ENCODE results near the gene C14orf119.

The C14orf119 gene, protein sequence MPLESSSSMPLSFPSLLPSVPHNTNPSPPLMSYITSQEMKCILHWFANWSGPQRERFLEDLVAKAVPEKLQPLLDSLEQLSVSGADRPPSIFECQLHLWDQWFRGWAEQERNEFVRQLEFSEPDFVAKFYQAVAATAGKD

GRCh38 chr14:23095196-23096108 is at the start of gene C14orf119:
TSS of gene C14orf119 (plus strand) at chr14:23095505. CDS start at chr14:23097659, 2,154 bp downstream.
- no peak for DNase-seq

GRCh38 chr14:23047034-23047634 is 48.2 kb upstream of the C14orf119 start:
- DNase-seq = no peak

DNA sequence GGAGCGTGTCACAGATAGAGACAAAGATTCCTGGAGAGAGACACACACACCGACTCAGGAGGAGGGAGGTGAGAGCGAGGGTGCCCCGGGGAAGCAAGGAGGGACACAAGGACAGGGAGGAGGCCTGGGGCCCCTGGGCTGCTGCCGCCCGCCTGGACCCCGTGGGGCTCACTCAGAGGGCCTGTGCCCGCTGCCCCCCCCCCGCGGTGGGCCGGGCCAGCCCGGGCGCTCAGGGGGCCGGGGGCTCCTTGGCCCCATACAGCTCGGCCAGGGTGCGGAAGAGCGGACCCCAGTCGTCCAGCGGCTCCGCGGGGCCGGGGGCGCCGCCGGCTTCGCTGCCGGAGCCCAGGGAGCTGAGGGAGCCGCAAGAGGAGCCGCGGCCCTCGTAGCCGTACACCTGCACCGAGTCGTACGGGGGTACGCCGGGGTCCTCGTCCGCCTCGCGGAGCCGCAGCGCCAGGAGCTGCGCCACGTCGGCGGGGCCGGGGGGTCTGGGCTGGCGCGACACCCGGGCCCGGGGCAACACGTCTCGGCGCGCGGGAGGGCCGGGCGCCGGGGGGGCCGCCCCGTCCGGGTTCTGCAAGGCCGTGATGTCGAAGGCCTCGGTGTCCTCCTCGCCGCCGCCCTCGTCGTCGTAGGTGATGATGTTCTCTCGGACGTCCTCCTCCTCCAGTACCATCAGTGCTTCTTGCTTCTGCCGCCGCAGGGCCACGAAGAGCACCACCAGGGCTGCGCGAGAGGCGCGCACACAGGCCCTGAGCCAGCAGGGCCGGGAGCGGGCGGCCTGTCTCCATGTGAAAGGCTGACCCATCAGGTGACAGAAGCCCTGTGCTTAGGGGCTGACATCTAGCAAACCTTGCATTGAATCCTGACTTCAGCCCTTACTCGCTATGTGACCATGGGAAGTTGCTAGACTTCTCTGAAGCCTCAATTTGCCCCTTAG is 47.3 kb upstream of the C14orf119 start:
- DNase-seq = no peak

DNA sequence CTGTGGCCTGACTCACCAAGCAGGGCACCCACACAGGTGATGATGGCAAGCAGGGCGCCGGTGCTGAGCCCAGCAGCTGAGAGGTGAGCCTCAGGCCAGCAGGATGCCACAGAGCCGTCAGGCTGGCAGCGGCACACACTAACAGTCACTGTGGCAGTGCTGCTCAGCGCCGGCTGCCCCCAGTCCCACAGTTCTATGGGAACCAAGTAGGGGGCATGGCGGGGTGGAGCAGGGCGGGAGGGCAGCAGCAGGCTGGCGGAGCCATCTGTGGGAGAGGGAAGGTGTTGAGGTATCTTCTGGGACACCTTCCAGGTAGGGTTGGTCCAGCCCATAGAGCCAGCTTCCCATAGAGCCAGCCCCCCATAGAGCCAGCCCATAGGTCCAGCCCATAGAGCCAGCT is 46.3 kb upstream of the C14orf119 start:
- no peak for DNase-seq

- no peak for DNase-seq
These were observed 43.9 kb upstream of the C14orf119 start for GRCh38 chr14:23051141-23052057.

DNA sequence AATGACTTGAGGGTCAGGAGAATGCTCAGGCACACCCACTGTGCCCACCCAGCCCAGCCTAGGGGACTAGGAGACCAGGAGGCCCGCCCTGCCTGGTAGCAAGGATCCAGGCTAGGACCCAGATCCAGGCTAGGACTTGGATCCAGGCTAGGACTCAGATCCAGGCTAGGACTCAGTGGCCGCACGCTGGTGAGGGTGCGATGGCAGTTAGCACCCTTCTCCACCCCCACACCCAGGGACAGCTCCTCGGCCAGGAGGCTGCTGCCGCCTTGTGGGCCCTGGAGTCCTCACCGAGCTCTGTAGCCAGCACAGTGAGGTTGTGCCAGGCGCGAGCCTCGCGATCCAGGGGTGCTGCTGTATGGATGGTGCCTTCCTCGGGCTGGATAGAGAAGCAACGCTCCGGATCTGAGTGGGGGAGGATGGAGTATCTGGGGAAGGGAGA is 43.1 kb upstream of the C14orf119 start:
- DNase-seq = no peak

GRCh38 chr14:23052671-23053070 is 42.6 kb upstream of the C14orf119 start:
- DNase-seq = no peak

- no peak for DNase-seq
These were observed 41.9 kb upstream of the C14orf119 start for GRCh38 chr14:23053426-23053825.

DNA sequence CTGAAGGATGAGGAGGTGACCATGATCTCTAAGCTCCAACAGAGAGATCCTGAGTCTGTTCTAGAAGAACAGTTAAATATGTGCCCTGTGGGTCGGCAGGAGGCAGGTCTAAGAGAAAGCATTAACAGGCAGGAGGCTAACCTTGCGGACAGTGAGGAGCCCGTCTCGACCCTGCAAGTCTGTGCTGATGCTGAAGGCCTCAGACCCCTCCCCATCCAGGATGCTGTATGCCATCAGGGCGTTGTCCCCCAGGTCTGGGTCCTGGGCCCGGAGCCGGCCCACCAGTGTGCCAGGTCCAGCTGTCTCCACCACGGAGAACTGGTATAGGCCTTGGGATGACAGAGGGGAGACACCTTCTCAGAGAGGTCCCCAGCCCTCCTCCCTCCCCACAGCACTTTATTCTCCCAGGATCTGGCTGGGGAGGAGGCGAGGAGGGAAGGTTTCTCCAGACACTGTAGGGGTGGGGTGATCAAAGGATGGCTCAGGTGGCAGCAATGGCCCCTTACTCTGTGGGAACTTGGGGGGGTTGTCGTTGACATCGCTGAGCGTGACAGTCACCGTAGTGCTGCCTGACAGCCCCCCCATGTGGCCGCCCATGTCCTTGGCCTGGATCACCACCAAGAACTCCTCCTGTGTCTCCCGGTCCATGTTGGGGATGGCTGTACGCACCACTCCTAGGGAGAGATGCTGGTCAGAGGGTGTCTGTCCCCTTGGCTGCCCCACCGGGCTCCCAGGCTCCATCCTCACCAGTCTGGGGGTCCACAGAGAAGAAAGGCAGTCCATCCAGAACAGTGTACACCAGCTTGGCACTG is 41.1 kb upstream of the C14orf119 start:
- DNase-seq = no peak

GRCh38 chr14:23055147-23055550 is 40.2 kb upstream of the C14orf119 start:
- DNase-seq = no peak

- DNase-seq = no peak
These were observed 39.6 kb upstream of the C14orf119 start for GRCh38 chr14:23055621-23056144.

DNA sequence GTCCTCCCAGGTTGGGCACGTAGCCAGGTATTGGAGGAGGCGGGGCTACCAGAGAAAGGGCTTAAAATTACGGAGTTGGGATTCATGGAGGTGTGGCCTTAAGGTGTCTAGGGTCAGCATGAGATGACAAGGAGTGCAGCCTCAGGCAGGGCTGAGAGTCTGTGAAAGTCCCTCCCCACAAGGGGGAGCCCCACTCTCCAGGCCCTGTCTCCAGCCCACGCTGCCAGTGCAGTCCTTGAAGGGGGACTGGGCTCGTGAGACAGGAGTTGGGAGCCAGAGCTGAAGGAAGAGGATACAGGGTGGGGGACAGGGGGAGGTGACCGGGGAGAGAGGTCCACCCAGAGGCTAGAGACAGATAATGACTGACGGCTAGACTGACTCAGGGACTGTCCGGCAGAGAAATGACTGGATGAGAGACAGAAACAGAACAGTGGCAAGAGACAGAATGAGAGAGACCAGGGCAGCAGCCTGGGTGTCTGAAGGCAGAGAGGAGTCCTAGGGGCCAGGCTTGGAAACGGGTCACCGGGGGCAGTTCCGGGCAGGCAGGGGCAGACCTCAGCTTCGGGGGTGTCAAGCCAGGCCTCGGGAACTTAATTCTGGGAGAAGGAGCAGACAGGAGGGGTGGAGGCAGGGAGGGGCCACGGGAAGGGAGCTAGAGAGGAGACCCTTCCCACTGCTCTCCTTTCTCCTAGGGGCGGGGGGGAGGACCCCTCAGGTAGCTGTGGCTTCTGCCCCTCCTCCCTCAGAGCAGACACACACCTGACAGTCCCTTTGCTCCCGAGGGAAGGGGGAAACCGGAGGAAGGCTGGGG is 39.0 kb upstream of the C14orf119 start:
- DNase-seq = no peak

DNA sequence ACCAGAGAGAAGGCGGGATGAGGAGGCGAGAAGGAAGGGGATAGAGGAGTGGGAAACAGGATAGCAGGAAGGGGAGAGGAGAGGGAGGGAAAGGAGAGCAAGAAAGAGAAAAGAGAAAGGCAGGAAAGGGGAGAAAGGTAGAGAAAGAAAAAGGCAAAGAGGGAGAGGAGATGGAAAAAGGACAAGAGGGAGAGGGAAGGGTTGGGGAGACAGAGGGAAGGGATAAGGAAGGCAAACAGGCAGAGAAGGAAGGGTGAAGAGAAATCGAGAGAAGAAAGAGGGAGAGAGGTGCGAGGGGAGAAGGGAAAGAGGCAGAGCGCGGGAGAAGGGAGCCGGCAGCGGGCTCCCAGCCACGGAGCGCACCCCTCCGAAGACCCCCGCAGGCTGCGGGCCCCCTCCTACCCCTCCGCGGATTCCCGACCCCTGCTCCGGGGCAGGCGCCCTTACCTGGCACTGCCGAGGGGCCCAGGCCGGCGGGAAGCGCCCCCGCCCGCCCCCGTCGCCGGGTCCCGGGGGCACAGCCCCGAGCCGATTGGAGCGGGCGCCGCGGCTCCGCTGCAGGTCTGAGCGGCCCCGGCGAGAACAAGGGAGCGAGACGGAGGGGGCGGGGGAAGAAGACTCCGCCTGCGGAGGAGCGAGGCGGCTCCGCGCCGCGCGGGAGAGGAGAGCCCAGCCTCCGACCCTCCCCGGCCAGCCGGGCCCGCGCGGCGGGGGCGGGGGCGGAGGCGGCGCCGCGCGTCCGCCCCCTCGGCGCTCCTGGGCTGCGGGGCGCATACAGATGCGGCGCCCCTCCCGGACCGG is 38.1 kb upstream of the C14orf119 start, which contains the start of gene CDH24:
TSS of gene CDH24 (minus strand) at position 565 of the 801 bp plus-strand sequence. CDS start 1,787 bp downstream, outside the sequence.
- DNase-seq = no peak

DNA sequence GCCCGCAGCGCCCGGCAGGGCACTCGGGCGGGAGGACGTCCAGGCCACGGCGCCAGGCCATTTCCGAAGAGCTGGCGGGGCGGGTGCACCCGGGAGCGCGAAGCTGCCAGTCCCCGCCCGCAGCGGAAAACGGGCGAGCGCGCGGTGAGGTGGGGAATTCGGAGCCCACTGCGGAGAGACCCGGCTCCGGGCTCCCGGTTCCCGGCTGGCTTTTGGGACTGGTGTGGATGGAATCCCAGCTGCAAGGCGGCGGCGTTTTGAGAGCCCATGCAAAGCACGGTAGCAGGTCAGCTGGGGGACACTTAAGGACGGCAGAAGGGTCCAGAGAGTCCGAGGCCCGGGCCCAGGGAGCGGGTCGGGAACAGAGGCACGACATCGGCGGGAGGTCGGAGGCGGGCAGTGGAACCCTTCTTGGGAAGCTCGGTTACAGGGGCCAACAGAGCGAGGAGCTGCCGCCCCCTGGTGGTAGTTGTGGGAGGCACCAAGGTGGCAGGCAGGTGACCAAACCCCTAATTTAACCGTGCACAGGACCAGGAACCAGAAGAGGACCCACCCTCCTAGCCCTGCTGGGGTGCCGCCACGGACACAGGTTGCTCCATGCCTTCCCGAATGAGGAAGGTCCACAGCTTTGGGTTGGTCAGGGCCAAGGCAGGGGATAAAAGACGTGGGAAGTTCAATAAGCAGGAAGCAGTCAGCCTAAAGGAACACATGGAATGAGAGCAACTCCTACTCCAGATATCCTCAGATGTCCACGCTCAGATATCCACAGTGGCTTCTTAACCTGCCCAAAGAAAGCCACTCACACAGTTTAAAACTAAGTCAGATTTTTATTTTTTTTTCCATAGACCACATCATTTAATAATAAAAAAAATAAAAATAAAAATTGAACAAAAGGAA is 37.3 kb upstream of the C14orf119 start:
- no peak for DNase-seq

DNA sequence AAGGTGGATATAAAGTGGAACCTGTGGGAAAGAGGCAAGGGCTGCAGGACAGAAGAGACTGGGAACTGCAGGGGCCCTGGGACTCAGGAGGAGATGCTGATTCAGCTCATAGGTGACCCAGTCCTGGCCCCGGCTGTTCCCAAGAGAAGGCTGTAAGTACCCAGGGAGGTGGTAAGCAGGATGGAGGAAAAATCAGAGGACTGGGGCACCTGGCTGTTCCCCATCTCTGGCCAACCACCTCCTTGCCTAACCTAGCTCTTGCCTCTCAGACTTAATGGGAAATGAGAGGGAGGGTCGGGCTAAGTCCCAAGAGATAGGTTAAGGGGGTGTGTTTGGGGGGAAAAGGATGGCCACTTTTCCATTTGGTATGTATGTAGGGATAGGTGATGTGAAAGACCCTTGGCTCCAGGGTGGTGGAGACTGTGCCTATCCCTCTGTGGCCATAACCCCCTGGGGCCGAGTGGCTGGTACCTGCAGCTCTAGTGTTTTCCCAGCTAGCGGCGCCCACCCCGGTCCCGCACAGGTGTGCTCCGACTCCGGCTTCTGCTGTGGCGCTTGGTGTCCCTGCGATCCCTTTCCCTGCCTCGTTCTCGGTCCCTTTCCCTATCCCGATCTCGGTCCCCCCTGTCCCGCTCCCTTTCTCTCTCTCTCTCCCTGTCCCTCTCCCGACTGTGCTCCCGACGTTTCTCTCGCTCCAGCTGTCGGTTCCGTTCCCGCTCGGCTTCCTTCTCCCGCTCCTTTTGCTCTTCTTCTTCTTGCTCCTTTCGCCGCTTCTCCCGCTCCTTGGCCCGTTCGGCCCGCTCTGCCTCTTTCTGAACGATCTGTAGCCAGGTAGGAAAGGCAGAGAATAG is 36.4 kb upstream of the C14orf119 start:
- no peak for DNase-seq

DNA sequence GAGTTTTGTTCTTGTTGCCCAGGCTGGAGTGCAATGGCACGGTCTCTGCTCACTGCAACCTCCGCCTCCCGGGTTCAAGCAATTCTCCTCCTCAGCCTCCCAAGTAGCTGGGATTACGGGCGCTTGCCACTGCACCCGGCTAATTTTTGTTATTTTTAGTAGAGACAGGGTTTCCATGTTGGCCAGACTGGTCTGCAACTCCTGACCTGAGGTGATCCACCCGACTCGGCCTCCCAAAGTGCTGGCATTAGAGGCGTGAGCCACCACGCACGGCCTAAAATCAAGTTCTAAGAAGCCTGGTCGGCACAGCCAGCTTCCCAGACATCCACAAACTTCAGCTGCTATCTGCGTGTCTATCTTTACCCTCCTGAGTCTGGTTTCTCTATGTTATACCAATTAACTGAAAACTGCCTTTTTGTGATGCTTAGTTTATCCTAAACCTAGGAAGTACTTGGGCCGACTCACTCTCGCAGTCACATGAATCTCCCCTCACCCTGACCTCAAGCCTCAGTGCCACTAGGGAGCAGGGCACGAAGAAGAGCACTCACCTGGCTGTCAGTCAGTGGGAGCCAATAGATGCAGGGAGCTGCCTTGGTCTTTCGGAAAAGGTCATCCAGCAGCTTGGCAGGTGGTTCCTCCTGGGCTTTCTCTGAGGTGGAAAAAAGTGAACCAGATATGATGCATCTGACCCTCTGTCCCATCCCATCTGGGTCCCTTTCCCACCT is 34.6 kb upstream of the C14orf119 start:
- no peak for DNase-seq

Measured in midbrain (tissue), 1 donor.